NCI-H1092 (cell line): ENCODE results near the gene EFEMP1.

ENCODE experiments used
- DNase-seq: peaks from one replicate; lab custom pipeline; 2025; lab: John Stamatoyannopoulos, UW

The EFEMP1 gene

DNA sequence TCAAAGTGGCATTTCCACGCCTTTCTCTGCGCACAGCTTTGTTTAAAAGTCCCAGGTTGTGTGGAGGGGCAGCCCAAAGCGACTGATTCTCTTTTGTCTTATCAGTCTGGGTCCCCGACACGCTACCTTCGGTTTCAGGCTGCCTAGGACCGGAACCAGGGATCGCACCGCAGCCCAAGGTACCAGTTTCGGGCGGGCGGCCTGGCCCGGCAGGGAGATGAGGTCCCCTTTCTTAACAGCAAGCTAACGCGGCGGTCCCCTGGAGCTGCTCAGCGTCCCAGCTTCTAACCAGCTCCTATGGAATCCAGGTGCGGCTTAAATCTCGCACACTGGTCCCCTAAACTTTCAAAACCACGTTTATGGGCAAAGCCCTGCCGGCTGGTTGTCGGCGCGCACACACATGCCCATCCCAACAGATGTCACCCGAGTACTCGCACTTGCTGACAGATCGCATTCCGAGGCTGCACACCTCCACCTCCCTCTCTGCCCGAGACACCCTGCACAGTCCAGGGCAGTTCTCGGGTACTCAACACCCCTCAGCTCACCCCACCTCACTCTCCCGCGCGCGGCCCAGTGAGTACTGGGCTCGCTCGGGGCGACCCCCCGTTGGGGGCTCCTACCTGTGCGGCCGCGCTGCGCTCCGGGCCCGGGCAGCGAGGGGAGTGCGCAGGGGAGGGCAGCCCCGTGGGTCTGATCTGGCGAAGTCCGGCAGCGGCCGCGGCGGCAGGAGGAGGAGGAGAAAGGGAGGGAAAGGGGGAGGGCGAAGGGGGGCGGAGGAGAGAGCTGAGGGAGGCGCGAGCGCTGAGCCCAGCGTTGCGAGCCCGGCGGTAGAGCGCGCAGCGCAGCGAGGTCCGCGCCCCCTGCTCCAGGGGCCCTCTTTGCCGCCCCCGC is at the start of gene EFEMP1:
TSS of gene EFEMP1 (minus strand) at position 692 of the 891 bp plus-strand sequence. CDS start 1,342 bp downstream, outside the sequence.
- DNase-seq, result peak; percentile 1

GRCh38 chr2:55970500-55970899 is 46.9 kb upstream of the EFEMP1 start:
- no peak for DNase-seq

- no peak for DNase-seq
Measured at GRCh38 chr2:55968941-55969340, 45.4 kb upstream of the EFEMP1 start.

- DNase-seq, result no peak
Measured at GRCh38 chr2:55966401-55967118, 43.0 kb upstream of the EFEMP1 start.

- DNase-seq, result no peak
Measured at GRCh38 chr2:55965966-55966365, 42.4 kb upstream of the EFEMP1 start.

- DNase-seq, result no peak
Measured at GRCh38 chr2:55965276-55965675, 41.7 kb upstream of the EFEMP1 start.

- DNase-seq, result no peak
Measured at GRCh38 chr2:55962915-55963314, 39.3 kb upstream of the EFEMP1 start.

DNA sequence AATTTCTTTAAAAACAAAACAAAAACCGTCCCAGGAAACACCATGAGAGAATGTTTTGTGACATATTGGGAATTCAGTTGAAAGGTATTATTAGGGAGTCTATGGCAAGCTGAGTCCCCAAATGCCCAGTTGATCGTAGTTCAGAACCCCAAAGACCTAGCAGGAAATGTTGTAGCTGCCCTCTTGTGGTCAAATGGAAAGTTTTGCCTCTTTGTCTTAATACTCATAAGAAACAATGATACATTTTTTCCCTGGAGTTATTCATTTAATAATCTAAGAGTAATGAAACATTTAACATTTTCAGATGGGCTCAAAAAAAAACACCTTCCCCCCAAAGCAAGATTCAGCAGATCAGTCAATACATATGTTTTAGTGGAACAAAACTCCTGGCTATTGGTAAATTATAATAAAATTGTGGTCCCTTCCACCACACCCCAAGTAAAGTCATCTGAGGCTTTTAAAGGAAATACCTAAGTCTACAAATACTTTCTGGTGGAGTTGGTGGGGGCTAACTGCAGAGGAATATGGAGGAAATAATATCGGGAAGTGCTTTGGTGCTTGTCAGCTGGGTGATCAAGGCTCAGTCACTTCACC is 37.8 kb upstream of the EFEMP1 start:
- DNase-seq, result peak; percentile 32

DNA sequence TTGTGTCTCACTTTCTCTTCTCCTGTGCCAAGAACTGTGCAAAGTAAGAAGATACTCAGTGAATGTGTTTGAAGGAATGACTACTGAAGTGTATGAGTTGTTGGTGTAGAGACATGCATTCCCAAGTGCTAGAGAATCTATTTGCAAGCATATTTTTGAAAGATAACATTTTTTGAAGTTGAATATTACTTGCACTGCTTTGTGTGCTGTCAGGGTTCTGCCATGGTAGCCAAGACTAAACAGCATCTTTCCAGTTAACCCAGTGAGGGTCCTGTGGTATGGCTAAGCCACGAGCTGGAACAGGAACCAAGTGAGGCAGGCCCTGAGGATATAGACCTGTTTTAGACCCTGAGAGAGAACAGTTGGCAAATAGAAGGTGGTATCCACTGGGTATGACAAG is 35.2 kb upstream of the EFEMP1 start:
- no peak for DNase-seq

- DNase-seq, result no peak
Measured at GRCh38 chr2:55957142-55957541, 33.6 kb upstream of the EFEMP1 start.

DNA sequence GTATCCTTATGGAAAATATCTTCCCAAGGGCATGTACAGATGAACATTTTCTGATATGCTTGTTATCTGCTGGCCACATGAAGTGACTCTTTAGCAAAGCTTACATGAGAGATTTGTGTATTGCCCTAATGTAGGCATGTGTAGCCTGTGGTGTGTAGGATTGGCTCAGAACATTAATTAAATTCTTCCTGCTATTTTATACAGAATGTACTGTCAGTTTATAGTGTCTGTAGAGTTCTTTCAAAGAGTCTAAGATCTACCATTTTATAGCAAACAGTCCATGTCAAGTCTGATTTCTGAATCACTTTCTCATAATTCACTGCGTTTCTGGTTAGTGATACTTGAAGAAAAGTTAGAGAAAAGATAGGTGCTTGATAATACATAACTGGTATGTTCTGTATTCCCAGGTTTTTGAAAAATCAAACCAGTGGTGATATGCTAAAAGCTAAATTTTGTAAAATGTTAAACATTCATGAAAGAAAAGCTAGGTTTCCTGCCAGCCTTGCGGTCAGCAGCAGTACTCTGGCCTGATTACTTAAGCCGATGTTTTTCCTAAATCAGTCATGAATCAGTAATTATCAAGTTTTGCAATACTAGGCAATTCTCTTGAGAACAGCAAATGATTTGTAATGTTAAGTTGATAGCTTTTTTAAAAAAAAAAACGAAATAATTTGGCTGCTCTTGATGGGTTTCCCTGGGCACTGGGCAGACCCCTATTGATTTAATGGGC is 30.9 kb upstream of the EFEMP1 start:
- DNase-seq, result no peak

DNA sequence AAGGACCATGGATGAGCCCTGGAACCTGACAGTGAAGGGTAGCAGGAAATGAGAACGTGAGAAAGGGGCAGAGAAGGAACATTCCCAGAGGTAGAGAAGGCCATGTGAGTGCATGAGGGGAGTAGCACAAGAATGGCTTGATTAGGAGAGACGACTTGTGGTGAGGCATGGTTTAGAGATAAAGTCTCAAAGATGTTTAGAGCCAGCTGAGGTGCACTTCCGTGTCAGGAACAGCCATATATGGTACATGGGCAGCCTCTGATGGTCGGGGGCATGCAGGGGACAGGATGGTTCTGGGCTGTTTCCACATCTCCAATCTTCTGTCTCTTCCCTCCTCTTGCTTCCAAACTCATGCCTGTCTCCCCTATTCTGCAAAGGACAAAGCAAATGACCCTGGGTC is 28.8 kb upstream of the EFEMP1 start:
- no peak for DNase-seq

DNA sequence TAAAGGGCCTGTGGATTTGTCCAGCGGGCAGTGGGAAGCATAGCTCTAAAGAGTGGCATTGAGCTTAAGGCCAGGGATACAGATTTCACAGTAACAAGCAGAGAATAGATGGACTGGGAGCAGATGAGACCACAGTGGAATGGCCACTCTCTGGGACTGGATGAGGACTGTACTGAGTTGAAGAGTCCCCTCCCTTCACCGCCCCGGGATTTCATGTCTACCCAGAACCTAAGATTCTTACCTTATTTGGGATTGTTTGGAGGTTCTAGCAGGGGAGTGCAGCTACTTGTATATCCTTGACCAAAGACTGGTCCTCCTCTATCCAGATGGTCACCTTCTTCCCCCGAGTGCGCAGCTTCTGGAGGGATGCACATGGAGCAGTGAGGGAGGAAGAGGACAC is 28.0 kb upstream of the EFEMP1 start:
- DNase-seq, result no peak

GRCh38 chr2:55949613-55950012 is 26.0 kb upstream of the EFEMP1 start:
- no peak for DNase-seq

DNA sequence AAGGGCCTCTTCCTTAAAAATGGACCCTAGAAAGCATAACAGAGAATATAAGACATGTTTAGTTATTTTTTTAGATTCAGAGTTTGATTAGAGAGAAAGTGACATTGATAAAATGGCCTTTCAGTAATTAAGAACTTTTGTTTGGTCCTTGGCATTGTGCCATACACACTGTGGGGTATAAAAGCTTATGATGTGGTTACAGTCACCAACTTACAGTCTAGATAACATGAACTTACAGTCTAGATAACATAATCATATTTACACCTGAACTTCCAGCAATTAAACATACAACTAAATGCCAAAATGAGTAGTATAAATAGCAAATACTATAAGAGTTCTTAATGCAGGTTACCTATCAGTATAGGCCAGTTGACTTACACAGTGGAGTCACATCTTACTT is 25.6 kb upstream of the EFEMP1 start:
- no peak for DNase-seq

- no peak for DNase-seq
Measured at GRCh38 chr2:55948176-55948923, 24.8 kb upstream of the EFEMP1 start.

DNA sequence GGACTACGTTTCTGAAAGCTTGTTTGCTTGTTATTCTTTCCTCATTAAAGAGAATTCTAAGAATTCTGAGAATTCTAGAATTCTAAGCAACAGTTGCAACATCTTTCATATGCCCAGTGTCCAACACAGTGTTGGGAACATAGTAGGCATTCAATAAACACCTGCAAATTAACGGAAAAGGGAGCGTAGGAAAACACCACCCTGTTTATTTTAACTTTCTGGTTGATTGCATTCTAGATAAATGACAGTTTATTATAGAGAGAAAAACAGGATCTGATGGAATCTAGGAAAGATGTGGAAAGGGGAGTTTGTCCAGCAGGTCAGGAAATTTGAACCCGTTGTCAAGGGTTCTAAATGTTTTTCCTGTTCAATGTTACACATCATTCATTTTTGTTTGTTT is 24.2 kb upstream of the EFEMP1 start:
- DNase-seq, result no peak

DNA sequence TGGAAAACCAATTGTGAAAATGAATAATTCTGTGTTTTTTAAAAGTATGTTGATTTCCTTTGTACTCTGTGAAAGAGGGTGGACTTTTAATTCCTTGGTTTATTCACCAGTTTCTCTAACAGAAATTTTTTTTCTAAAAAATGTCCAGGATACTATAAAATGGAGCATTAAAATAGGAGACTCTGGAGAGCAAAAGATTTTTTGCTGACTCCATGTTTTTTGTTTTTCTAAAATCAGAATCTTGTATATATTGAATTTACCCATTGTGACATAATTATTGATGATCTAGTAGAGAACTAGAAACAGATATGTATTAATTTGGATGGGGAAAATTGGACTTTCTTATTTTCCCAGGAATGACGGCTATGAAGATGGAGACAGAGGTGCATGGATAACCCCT is 23.2 kb upstream of the EFEMP1 start:
- DNase-seq, result no peak

DNA sequence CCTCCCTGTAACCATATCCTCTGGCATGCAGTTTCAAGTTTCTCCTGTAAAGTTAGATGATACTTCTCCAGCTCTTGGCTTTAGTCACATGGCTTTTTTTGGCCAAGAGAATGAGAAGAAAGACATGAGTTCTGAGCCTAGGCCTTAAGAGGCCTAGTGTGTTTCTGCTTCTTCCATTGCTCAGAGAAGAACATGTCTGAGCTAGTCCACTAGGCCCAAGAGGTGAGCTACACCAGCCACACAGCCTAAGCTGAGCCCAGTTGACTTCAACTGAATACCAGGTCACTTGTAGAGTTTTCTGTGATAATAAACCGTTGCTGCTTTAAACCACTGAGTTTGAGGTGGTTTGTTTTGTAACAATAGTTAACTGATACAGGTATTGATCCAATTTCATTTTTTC is 19.9 kb upstream of the EFEMP1 start:
- no peak for DNase-seq

DNA sequence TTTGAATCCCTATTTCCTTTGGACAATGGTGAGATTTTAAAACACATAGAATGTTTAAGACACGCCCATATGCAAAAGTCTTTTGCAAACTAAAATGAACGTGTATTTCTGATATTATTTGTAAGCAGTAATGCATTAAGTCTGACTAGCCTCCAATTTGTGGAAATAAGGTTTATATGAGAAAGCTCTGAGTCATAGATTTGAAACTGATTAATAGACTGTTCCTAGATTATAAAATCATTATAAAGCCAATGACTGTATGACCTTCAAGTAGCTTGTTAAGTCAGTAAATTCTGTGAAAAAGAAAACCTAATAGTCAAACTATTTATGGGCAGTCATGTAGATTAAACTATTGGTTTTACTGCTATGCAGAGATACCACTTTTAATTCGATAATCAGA is 12.8 kb upstream of the EFEMP1 start:
- no peak for DNase-seq

GRCh38 chr2:55934337-55934736 is 10.8 kb upstream of the EFEMP1 start:
- no peak for DNase-seq

- no peak for DNase-seq
Measured at GRCh38 chr2:55932843-55933242, 9.3 kb upstream of the EFEMP1 start.
